K562 (cell line): ENCODE data around the gene NTPCR. TPM values are rescaled to one million over a fixed set of nuclear protein-coding genes. Genes with fewer than 3 reads are reported as not detected.

Experiments used
- ATAC-seq: fragments of 200-7000 bp; cut with Tn5 transposase; 3 replicates; pipeline ENCODE4 v1.9.1; 2020; ENCODE audit warnings: moderate library complexity
- BruUV-seq: library from RNA; stranded (reverse); fragments of 400-500 nt; replicated peaks from 2 replicates; lab custom pipeline; 2021; lab: Mats Ljungman, UMichigan
- CTCF ChIA-PET: fragments of 300-600 bp; formaldehyde crosslinking; extraction: SDS; loops from one replicate; lab custom pipeline; 2021; ENCODE audit warnings: low intra/inter-chr PET ratio; lab: Yijun Ruan, JAX
- POLR2A ChIA-PET: fragments of 300-600, 350-650 bp; sonication (Branson Sonifier 250); formaldehyde crosslinking; extraction: SDS; loops from one replicate; lab custom pipeline; 2021; ENCODE audit warnings: antibody characterized with exemption, inconsistent platforms; lab: Yijun Ruan, JAX
- DNase-seq, 4 experiments: peaks; one replicate each; pipeline versions ENCODE4 v3.0.0 to v3.0.0-alpha.2; 2011 to 2018; ENCODE audit warnings: low spot score in 3 of 4, mixed read lengths in 3 of 4; ENCODE audit errors: extremely low read depth in 1 of 4
- FAIRE-seq: peaks from 2 replicates; lab custom pipeline; 2011; peaks lifted over from hg19 to GRCh38; lab: Jason Lieb, UNC
- H2AFZ ChIP-seq: 2 replicates; pipeline ENCODE4 v1.6.0; 2011; ENCODE audit warnings: low read depth, low read length, control low read depth, inconsistent platforms
- H3K27ac ChIP-seq: fragments of 200-600 bp; 3 replicates; pipeline ENCODE4 v1.8.0; 2011; ENCODE audit warnings: low read depth, mild to moderate bottlenecking, control low read depth, inconsistent platforms, low read length, moderate library complexity, mixed read lengths; ENCODE audit errors: extremely low read depth
- H3K27me3 ChIP-seq, 2 experiments: fragments of 300-600 bp in 1 of 2; 2 replicates in 1 of 2; 3 replicates in 1 of 2; pipeline versions ENCODE4 v1.6.0 to v1.8.0; 2011; ENCODE audit warnings: inconsistent platforms in 2 of 2, low read length in 2 of 2, mild to moderate bottlenecking in 1 of 2, mixed read lengths in 1 of 2, moderate library complexity in 1 of 2; ENCODE audit not compliant: control insufficient read depth in 2 of 2, insufficient read depth in 2 of 2
- H3K36me3 ChIP-seq: fragments of 300-600 bp; 3 replicates; pipeline ENCODE4 v1.8.0; 2011; ENCODE audit warnings: mild to moderate bottlenecking, low read length, inconsistent platforms; ENCODE audit not compliant: control insufficient read depth, insufficient read depth
- H3K4me1 ChIP-seq, 2 experiments: fragments of 200-600 bp in 1 of 2; replicated peaks in 1 of 2; 2 replicates in 1 of 2; 3 replicates in 1 of 2; pipeline versions ENCODE4 v1.5.1 to v1.8.0; 2011; ENCODE audit warnings: inconsistent platforms in 2 of 2, low read length in 2 of 2, mild to moderate bottlenecking in 1 of 2, mixed read lengths in 1 of 2, moderate library complexity in 1 of 2; ENCODE audit not compliant: control insufficient read depth in 2 of 2, insufficient read depth in 2 of 2
- H3K4me2 ChIP-seq: 2 replicates; pipeline ENCODE4 v1.6.1; 2011; ENCODE audit warnings: low read length, control low read depth, inconsistent platforms, mixed read lengths; ENCODE audit not compliant: insufficient read depth
- H3K4me3 ChIP-seq: fragments of 200-600 bp; sonication (generic), shearing (Covaris generic); 2 replicates; pipeline ENCODE4 v1.5.1; 2016; ENCODE audit warnings: control low read depth, inconsistent platforms
- H3K79me2 ChIP-seq: fragments of 200-600 bp; 3 replicates; pipeline ENCODE4 v1.8.0; 2011; ENCODE audit warnings: low read length, inconsistent platforms; ENCODE audit not compliant: control insufficient read depth, insufficient read depth
- H3K9ac ChIP-seq, 2 experiments: 2 replicates each; pipeline versions ENCODE4 v1.6.0 to v1.6.1; 2011; ENCODE audit warnings: low read depth in 2 of 2, low read length in 2 of 2, control low read depth in 1 of 2, inconsistent platforms in 1 of 2, mild to moderate bottlenecking in 1 of 2, mixed read lengths in 1 of 2; ENCODE audit not compliant: insufficient read depth in 1 of 2
- H3K9me1 ChIP-seq: one replicate; pipeline ENCODE4 v1.6.0; 2011; ENCODE audit warnings: inconsistent platforms, mild to moderate bottlenecking, low read length, moderate library complexity; ENCODE audit not compliant: control insufficient read depth, insufficient read depth
- H3K9me3 ChIP-seq: replicated peaks from 2 replicates; pipeline ENCODE4 v1.5.1; 2011; ENCODE audit warnings: low read depth, low read length, inconsistent platforms; ENCODE audit not compliant: control insufficient read depth, insufficient read depth
- H4K20me1 ChIP-seq: replicated peaks from 2 replicates; pipeline ENCODE4 v1.6.1; 2011; ENCODE audit warnings: low read length, inconsistent platforms, mixed read lengths; ENCODE audit not compliant: control insufficient read depth, insufficient read depth
- COPS2 ChIP-seq: fragments of 450-650 bp; conservative IDR thresholded peaks from 2 replicates; pipeline ENCODE4 v1.6.1; 2016; ENCODE audit warnings: mild to moderate bottlenecking, moderate library complexity
- ETV1 ChIP-seq: fragments of 450-650 bp; conservative IDR thresholded peaks from 2 replicates; pipeline ENCODE4 v1.6.1; 2016; ENCODE audit warnings: missing genetic modification characterization, control low read depth, low read depth, missing compliant biosample characterization
- FOS ChIP-seq: IDR thresholded peaks from 3 replicates; pipeline ENCODE4 v1.6.1; 2011; ENCODE audit not compliant: insufficient read length; ENCODE audit errors: extremely low read depth
- HCFC1 ChIP-seq: IDR thresholded peaks from 2 replicates; pipeline ENCODE4 v1.6.1; 2012; ENCODE audit warnings: low read depth, low read length, improper control_type of control experiment
- MTA2 ChIP-seq: fragments of 450-650 bp; IDR thresholded peaks from 2 replicates; pipeline ENCODE4 v1.6.1; 2016; ENCODE audit warnings: low read depth
- POU5F1 ChIP-seq: fragments of 150-350 bp; IDR thresholded peaks from 2 replicates; pipeline ENCODE4 v1.6.1; 2014; ENCODE audit warnings: borderline replicate concordance, low read length, low read depth, mild to moderate bottlenecking; ENCODE audit not compliant: partially characterized antibody
- SMARCB1 ChIP-seq: IDR thresholded peaks from 2 replicates; pipeline ENCODE4 v1.6.1; 2011; ENCODE audit warnings: improper control_type of control experiment, low read depth; ENCODE audit not compliant: insufficient read length
- WGBS: fragments of 100-300 bp; shearing (Covaris generic); methylation state at CpG from one replicate; pipeline ENCODE4 v1.1.6; 2016; ENCODE audit warnings: low coverage, mixed read lengths; ENCODE audit not compliant: insufficient coverage; ENCODE audit errors: missing lambda C conversion rate; 5-methylcytosine and 5-hydroxymethylcytosine counted together
- in situ Hi-C: fragments of 300-500 bp; cut with MboI; formaldehyde crosslinking; loops from 4 replicates; pipeline ENCODE4 v1.15.0; 2018; ENCODE audit warnings: inconsistent platforms, mixed read lengths
- intact Hi-C: fragments of 100-400 bp; cut with micrococcal nuclease; formaldehyde crosslinking; loops from 2 replicates; pipeline ENCODE4 v1.14.2; 2022
- polyA plus RNA-seq, 8 experiments: library from polyadenylated mRNA; depleted of rRNA in 4 of 8; stranded (reverse) in 5 of 8; unstranded in 3 of 8; fragments of >200 nt; fragmentation: Nextera tagmentation in 2 of 8; fragmentation: Illumina TruSeq in 1 of 8; extraction: Ambion mirVana in 2 of 8; extraction: Trizol in 1 of 8; gene quantifications; 2 replicates each; pipeline versions ENCODE4 v1.2.1 to v1.2.3, GENCODE V29; 2011 to 2014; ENCODE audit warnings: inconsistent platforms in 1 of 8, missing spikeins in 1 of 8
- total RNA-seq, 7 experiments: library from RNA; depleted of rRNA in 6 of 7; stranded (reverse); fragments of >200 nt in 6 of 7; fragmentation: Illumina TruSeq in 2 of 7; extraction: Trizol in 2 of 7; gene quantifications; 2 replicates each; pipeline versions ENCODE4 v1.2.1 to v1.2.3, GENCODE V29; 2011 to 2021; ENCODE audit warnings: low replicate concordance in 1 of 7
- TF ChIP-seq, protein P1 (sequence below): fragments of 450-650 bp; IDR thresholded peaks from 2 replicates; pipeline ENCODE4 v1.6.1; 2016; ENCODE audit warnings: antibody characterized with exemption
- TF ChIP-seq, protein P2 (sequence below): fragments of 450-650 bp; IDR thresholded peaks from one replicate; pipeline ENCODE4 v1.6.1; 2018; ENCODE audit warnings: mild to moderate bottlenecking, moderate library complexity; ENCODE audit not compliant: partially characterized antibody

Gene NTPCR
- total and polyA plus RNA-seq, 9 of the 15 experiments (the other 6 are each of a cell fraction or from before 2014, with no cell fraction given), result 19.3 to 105 (median 48.8) TPM

DNA sequence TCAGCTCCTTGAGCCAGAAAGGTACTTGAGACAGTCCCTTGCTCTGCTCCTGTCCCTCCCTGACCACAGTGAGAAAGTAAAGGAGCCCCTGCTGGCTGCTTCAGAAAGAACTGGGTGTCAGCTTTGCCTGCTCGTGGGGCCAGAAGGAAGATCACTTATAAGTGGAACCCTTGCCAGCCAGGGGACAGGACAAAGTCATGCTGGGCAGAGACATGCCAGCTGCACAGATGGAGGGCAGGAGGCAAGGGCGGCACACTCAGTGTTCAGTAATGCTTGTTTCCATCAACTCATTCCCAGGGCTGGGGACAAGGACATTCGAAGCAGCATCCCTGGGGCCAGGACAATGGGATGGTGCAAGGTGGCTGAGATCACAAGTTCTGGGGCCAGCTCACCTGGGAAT, 41.8 kb downstream of the NTPCR start:
- Histone ChIP-seq H3K9me1 (no peaks in the 10 kb centered on the region), H4K20me1 (no peaks in the 10 kb centered on the region), H3K27me3 (peaks cover 7 to 38% of the 10 kb centered on the region in 2 experiments; a peak in 3 of 5 replicates), H3K4me2 (no peak overlapping the region), H3K36me3 (no peaks in the 10 kb centered on the region), H3K79me2 (no peaks in the 10 kb centered on the region), H3K27ac (no peak overlapping the region), H3K9me3 (no peaks in the 10 kb centered on the region), H3K4me3 (no peak overlapping the region), H2AFZ (no peak overlapping the region), H3K9ac (no peak overlapping the region), H3K4me1 (no peaks in the 10 kb centered on the region; a peak in 1 of 5 replicates)
- no peak for DNase-seq
- 0% methylated on average over 3 of the region's 3 CpGs for WGBS
- no peak for ATAC-seq
- TF ChIP-seq MTA2, result no peak
- no peak for TF ChIP-seq FOS
- no peak for TF ChIP-seq POU5F1
- TF ChIP-seq SMARCB1, result no peak
- TF ChIP-seq, protein P1, sequence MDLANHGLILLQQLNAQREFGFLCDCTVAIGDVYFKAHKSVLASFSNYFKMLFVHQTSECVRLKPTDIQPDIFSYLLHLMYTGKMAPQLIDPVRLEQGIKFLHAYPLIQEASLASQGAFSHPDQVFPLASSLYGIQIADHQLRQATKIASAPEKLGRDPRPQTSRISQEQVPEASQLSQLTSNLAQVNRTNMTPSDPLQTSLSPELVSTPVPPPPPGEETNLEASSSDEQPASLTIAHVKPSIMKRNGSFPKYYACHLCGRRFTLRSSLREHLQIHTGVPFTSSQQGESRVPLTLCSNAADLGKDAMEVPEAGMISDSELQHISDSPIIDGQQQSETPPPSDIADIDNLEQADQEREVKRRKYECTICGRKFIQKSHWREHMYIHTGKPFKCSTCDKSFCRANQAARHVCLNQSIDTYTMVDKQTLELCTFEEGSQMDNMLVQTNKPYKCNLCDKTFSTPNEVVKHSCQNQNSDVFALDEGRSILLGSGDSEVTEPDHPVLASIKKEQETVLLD, result no peak
- no peak for TF ChIP-seq ETV1 (tag)
- TF ChIP-seq HCFC1, result no peak
- TF ChIP-seq, protein P2, sequence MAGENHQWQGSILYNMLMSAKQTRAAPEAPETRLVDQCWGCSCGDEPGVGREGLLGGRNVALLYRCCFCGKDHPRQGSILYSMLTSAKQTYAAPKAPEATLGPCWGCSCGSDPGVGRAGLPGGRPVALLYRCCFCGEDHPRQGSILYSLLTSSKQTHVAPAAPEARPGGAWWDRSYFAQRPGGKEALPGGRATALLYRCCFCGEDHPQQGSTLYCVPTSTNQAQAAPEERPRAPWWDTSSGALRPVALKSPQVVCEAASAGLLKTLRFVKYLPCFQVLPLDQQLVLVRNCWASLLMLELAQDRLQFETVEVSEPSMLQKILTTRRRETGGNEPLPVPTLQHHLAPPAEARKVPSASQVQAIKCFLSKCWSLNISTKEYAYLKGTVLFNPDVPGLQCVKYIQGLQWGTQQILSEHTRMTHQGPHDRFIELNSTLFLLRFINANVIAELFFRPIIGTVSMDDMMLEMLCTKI, result no peak
- no peak for TF ChIP-seq COPS2
- CTCF ChIA-PET, result no interaction called here
- in situ Hi-C loops, result no loop called here
- POLR2A ChIA-PET, result no interaction called here
- FAIRE-seq, result no peak
- BruUV-seq, result no TSS peak
- intact Hi-C loops, result no loop called here
